ENCODE data around the gene NLRP6.
"Not testable (repeated sequence)": the region's sequence is repeated elsewhere in the genome, so short reads cannot be mapped to it uniquely, and the experiment has no call there.

Gene NLRP6

DNA sequence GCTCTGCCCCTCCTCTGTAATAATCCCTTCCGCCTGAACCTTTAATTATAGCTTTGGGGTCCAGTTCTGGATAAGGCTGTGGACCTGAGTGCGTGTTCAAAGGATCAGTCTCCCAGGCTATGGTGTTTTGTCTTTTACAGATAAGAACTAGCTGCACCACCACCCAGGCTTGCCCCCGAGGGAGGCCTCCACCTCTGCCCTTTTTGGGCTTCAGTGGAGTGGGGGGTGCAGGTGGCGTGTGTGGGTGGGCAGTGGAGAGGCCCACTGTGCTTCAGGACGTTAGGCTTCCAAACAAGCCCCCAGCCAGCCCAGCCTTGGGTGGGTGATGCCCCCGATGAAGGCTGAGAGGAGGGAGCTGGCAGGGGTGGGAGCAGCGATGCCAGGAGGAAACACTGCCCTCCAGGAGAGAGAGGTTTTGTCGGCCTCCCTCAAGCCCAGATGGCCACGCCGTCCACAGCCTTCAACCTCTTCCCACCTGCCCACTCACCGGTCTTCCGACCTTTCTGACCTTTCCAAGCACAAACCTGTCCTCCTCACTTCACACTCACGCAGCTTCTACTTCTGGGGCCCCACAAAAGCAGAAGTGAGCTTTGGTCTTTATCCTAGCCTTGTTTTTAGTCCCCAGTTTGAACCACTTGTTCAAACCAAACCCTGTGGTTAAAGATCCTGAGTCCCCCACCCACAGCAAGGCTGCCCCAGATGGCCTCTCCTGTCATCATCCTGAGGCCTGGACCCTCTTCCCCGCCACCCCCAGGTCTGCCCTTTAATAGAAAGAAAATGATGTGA is 21.1 kb upstream of the NLRP6 start:
- DNase-seq: no peak

DNA sequence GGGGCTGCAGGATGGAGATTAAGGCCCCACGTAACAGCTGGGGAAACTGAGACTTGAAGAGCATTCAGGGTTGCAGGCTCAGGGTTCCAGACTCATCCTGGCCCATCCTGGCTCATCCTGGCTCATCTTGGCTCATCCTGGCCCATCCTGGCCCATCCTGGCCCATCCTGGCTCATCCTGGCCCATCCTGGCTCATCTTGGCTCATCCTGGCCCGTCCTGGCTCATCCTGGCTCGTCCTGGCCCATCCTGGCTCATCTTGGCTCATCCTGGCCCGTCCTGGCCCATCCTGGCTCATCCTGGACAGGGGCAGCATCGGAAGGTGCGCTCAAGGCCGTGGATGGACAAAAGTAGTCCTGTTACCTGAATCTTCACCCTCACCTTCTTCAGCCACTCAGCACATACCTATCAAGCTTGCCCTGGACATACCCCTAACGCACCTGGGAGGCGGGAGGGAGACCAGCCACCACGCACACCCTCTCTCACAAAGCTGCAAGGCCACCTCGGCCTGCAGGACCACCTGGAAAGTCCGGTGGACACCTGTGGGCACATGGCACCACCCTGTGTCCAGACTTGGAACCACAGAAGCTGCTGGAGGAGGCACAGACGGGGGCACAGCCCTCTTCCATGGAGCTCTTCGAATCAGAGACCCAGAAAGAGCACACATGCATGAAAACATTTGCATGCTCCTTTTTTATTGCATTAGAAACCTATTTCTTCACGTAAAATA is 20.3 kb upstream of the NLRP6 start:
- DNase-seq: no peak

DNA sequence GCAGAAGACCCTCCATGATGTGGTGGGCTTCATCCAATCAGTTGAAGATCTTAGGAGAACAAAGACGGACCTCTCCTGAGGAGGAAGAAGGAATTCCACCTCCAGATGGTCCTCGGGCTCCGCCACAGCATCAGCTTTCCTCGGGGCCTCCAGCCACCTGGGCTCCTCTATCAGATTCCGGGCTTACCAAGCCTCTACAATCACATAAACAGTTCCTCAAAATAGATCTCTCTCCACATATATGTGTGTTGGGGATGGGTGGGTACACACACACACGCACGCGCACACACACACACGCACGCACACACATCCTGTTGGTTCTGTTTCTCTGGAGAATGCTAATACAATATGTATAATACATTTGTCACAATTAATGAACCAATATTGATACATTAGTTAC is 18.8 kb upstream of the NLRP6 start:
- no peak for DNase-seq

DNA sequence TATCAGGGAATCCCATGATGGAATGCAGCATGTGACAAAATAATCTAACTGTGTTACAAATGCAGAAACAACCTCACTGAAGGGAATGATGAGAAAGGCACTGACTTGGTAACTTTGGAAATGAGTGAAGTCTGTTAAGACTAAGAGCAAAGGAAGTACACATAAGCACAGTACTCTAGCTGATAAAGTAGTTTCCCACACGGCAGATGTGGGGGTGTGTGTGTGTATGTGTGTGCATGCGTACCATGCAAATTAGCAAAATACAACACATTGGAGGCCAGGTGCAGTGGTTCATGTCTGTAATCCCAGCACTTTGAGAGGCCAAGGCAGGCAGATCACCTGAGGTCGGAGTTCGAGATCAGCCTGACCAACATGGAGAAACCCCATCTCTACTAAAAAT is 16.6 kb upstream of the NLRP6 start:
- no peak for DNase-seq

DNA sequence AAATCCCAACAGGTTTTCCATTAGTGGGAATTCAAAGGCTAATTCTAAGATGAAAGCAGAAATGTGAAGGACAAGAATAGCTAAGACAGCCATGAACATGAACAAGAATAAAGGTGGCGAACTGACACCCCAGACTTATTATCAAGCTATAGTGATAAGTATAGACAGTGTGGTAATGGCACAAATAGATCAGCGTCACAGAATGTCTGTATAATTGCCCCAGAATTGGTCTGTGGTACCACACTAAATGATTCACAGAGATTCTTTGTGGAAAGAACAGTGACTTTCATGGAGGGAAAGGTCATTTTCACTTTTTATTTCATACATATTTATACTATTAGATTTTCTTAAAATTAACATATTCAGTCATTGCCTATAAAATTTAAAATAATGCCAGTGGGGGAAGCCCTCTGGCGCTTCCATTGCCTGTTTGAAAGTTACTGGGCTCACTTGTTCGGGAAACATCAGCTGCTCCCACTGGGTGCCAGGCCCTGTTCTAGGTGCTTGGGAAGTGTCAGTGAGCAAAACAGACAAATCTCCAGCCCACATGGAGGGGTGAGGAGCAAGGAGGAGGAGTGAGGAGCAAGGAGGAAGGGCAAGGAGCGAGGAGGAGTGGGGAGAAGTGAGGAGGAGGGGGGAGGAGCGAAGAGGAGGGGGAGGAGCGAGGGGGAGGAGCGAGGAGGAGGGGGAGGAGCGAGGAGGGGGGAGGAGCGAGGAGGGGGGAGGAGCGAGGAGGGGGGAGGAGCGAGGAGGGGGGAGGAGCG is 11.3 kb upstream of the NLRP6 start:
- DNase-seq: no peak

DNA sequence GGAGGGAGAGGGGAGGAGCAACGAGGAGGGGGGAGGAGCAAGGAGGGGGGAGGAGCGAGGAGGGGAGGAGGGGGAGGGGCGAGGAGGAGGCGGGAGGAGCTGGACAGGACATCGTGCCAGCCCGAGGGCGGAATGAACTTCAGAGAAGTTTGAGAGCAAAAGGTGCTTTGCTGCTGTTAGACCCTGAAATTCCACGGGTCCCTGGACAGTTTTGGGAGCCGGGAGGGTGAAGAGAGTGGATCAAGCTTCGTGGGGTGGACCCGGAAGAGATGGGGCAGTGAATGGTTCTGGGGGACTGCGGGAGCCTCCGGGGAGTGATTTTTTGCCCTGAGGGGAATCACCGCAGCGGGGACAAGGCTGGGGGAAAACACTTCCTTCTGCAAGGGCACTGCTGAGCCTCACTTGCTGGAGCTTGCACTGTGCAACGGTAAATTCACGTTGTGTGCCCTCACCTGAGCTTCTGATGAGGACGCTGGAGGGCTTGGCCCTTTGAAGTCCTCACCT is 10.7 kb upstream of the NLRP6 start:
- no peak for DNase-seq

DNA sequence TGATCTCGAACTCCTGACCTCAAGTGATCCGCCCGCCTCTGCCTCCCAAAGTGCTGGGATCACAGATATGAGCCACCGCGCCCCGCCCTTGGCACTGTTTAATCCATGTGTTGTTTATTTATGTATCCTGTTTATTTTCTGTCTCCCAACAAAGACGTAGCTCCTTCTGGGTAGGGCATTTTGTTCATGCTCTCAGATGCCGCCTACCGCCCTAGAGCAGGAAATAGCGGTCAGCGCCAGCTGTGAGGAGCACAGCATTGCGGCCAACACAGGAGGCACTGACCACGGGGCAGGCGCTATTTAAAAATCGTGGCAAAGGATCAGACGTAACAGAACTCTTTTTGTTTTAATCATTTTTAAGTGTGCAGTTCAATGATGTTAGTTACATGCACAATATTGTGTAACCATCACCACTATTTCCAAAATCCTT is 9.5 kb upstream of the NLRP6 start:
- DNase-seq: not testable (repeated sequence)

DNA sequence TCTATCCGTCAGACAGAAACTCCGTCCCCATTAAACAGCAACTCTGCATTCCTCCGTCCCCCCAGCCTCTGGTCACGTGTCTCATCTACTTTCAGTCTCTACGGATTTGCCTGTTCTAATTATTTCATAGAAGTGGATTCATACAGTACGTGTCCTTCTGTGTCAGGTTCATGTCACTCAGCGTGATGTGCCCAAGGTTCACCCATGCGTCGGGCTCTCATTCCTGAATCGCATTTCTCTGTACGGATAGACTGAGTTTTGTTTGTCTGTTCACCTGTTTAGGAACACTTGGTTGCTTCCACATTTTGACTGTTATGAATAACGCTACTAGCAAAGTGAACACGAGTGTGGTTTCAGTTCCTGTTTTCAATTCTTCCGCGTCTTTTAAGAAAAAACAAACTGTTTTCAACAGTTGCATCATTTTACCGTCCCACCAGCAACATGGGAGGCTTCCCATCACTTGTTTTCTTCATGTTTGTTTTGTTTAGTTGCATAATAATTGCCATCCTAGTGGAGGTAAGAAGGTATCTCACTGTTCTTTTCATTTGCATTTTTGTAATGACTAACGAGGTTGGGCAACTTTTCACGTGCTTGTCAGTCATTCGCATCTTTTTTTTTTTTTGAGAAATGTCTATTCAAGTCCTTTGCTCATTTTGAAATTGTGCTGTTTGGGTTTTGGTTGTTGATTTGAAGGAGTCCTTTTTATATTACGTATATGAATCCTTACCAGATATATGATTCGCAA is 8.9 kb upstream of the NLRP6 start:
- no peak for DNase-seq

DNA sequence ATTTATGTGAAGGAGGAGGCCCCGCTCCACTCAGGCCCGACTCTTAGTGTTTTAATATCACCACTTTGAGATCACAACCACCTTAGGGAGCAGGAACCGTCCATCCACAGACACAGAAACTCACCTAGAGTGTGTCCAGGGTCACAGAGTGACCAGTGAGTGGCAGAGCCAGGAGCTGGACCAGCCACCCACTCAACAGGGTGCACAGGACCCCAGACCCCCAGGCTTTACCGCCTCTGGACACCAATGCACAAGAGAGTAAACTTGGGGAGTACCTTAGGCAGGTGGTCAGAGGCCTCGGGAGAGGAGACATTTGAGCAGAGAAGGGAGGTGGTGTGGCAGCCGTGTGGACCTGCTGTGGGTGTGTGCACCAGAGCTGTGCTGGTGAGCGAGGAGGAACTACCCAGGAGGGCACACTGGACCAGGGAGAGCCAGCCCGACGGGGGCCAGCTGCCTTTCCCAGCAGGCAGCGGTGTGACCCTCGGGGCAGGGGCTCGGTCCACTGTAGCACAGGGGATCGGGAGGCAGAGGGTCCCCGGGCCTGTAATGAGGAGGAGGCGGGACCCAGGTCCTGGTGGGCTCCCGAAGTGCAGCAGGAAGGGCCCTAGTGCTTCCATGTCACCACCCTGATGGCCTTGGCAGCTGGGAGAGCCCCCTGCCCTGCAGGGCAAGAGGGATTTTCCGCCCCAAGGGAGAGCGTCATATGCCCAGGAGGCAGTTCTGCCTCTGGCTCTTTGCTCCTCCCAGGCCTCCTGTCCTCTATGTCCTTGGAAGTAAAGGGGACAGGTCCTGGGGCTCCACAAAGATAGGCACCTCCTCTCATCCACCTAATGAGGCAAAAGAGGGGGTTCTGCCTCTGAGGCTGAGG is 7.5 kb upstream of the NLRP6 start:
- no peak for DNase-seq

DNA sequence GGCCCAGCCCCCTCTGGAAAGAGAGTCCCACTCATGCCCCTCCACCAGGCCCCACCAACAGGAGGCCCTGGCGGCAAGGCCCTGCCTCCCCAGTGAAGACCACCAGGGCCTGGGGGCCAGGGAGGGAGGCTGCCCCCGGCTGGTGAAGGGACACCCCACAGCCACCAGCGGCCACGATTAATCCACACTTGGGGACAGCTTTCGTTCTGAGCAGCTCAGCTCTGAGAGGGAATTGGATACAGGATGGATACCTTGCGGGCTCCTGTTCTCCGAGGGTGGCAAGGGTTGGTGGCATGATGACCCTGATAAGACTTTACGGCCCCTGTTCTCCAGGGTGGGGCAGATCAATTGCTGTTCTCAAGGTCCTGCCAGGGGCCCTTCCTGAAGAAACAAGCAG is 6.9 kb upstream of the NLRP6 start:
- no peak for DNase-seq

DNA sequence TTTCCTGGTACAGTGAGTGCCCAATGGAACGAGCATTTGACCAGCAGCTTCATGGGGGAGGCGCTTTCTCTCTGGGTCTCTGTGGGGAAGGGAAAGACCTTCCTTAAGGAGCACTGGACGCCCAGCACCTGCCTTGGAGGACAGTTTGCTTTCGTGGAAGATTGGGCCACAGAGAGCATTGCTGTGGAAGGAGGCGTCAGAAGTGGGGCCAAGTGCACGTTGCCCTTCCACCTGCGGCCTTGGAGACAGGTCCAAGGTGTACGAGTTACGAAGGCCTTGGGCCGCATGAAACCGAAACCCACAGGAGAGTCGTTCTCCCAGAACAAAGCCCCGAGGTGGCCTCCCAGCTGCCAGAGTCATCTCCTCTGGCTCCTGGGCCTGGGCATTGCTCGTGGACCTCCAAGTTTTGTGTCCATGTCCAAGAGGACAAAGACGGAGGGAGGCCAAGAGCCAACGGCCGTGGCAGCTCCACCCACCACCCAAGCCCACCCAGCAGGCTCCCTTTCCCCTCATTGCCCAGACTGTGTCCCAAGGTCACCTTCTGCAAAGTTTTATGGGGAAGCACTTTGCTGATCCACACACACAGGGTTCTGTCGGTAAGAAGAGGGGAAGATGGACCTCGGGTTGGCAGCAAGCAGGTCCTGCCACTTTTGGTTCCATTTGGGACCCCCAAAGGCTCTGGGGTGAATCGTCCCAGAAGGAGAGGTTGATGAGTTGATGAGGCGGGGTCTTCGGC is 5.8 kb upstream of the NLRP6 start:
- DNase-seq: no peak

DNA sequence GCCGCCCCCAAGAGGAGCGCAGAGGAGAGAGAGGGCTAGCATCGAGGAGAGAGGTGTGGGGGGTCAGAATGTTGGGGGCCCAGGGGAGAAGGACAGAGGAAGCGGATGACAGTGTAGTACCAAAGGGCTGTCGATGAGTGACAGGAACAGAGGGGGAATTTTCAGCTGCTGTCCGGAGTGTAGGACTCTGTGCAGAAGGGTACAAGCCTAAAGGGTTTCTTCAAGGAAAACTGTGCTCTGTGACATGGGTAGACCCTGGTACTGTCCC is 5.3 kb upstream of the NLRP6 start:
- DNase-seq: no peak

DNA sequence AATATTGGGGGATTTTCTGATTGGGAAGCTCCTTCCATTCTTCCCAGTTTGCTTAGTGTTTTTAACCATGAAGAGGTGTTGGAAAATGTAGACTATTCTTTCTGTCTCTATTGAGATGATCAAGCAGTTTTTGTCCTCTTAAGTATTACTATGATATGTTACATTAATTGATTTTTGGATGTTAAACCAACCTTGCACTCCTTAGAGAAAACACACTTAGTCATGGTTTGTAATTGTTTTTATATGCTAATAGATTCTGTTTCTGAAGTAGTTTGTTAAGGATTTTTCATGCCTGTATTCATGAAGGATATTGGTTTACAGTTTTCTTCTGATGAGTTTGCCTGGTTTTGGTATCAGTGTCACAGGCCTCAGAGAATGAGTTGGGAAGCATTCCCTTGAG is 2.0 kb upstream of the NLRP6 start:
- no peak for DNase-seq

DNA sequence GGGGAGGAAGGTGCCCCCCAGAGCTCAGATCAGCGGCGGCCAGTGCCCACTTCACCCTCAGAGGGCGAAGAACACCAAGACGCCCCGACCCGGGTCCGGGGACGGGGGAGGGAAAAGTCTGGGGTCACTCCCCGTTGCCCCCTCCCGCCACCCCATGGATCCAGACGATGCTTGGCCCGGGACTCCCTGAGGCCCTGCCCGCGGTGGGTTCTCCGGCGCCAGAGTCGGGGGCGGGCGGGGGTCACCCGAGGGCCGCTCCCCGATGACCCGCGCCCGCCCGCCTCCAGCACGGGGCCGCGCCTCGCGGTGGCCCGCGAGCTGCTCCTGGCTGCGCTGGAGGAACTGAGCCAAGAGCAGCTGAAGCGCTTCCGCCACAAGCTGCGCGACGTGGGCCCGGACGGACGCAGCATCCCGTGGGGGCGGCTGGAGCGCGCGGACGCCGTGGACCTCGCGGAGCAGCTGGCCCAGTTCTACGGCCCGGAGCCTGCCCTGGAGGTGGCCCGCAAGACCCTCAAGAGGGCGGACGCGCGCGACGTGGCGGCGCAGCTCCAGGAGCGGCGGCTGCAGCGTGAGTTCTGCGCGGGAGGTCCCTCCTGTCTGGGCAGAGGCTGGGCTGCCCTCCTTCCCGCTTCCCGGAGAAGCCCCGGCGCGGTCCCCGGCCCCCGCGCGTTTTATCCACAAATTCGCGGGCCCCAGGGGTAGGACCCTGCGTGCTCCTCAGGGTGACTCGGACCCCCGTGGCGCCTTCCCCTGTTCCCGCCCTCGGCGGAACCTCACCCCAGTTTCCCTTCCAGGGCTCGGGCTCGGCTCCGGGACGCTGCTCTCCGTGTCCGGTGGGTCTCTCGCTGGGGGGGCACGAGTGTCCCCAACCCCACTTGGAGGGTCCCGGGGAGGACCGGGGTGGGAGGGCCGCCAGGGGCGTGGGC is 1.1 kb downstream of the NLRP6 start:
- no peak for DNase-seq

DNA sequence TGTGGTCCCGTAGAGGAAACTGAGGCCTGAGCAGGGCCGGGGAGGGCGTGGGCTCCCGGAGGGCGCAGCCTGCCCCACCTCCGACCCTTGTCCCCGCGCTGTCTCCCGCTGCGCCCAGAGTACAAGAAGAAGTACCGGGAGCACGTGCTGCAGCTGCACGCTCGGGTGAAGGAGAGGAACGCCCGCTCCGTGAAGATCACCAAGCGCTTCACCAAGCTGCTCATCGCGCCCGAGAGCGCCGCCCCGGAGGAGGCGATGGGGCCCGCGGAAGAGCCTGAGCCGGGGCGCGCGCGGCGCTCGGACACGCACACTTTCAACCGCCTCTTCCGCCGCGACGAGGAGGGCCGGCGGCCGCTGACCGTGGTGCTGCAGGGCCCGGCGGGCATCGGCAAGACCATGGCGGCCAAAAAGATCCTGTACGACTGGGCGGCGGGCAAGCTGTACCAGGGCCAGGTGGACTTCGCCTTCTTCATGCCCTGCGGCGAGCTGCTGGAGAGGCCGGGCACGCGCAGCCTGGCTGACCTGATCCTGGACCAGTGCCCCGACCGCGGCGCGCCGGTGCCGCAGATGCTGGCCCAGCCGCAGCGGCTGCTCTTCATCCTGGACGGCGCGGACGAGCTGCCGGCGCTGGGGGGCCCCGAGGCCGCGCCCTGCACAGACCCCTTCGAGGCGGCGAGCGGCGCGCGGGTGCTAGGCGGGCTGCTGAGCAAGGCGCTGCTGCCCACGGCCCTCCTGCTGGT is 1.9 kb downstream of the NLRP6 start:
- no peak for DNase-seq

DNA sequence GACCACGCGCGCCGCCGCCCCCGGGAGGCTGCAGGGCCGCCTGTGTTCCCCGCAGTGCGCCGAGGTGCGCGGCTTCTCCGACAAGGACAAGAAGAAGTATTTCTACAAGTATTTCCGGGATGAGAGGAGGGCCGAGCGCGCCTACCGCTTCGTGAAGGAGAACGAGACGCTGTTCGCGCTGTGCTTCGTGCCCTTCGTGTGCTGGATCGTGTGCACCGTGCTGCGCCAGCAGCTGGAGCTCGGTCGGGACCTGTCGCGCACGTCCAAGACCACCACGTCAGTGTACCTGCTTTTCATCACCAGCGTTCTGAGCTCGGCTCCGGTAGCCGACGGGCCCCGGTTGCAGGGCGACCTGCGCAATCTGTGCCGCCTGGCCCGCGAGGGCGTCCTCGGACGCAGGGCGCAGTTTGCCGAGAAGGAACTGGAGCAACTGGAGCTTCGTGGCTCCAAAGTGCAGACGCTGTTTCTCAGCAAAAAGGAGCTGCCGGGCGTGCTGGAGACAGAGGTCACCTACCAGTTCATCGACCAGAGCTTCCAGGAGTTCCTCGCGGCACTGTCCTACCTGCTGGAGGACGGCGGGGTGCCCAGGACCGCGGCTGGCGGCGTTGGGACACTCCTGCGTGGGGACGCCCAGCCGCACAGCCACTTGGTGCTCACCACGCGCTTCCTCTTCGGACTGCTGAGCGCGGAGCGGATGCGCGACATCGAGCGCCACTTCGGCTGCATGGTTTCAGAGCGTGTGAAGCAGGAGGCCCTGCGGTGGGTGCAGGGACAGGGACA is 2.7 kb downstream of the NLRP6 start:
- DNase-seq: no peak

DNA sequence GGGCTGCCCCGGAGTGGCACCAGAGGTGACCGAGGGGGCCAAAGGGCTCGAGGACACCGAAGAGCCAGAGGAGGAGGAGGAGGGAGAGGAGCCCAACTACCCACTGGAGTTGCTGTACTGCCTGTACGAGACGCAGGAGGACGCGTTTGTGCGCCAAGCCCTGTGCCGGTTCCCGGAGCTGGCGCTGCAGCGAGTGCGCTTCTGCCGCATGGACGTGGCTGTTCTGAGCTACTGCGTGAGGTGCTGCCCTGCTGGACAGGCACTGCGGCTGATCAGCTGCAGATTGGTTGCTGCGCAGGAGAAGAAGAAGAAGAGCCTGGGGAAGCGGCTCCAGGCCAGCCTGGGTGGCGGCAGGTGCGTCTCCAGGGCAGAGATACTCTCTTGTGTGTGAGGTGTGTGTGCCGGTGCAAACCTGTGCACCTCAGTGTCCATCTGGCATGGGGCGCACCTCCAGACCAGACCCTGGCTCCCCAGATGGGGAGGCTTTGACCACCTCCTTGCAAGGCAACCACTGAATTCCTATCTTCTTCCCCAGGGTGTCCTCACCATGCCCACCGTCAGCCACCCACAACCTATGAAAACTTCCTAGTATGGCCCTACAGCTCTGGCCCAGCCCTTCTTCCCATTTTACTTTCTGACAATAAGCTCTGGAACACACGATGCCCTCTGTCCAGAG is 3.4 kb downstream of the NLRP6 start:
- no peak for DNase-seq

DNA sequence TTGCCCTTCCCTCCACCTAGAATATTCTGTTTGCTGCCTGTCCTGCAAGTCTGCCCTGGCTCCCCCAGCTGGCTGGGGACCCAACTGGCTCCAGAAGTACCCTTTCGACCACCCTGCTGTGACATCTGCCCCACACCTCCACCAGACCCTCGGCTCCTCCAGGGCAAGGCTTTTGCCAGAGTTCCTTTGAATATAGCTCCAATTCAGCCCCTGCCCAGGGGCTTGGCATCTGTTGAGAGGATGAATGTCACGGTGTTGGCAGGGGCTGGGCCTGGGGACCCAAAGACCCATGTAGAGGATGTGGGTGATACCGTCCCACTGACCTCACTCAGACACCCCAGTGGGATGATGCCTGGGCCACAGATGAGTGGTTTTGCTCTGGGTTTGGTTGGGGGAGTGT is 4.0 kb downstream of the NLRP6 start:
- no peak for DNase-seq
